Measurements from ENCODE around the gene TBC1D1. TPM values are rescaled to one million over a fixed set of nuclear protein-coding genes. Genes with fewer than 3 reads are reported as not detected.

Gene TBC1D1
- total RNA-seq, 1 donor, result 66.6 TPM

GRCh38 chr4:37934609-37935008, 43.7 kb downstream of the TBC1D1 start:
- Histone ChIP-seq H3K36me3 (ENCODE audit: insufficient read depth, low read length) (no peaks in the 10 kb centered on the region), H3K4me3 (ENCODE audit: insufficient read depth, low read length) (no peak overlapping the region), H2AFZ (ENCODE audit: low read length) (no peak overlapping the region), H4K20me1 (ENCODE audit: insufficient read depth, low read length) (no peaks in the 10 kb centered on the region), H3K27me3 (ENCODE audit: insufficient read depth, low read length) (no peaks in the 10 kb centered on the region), H3K27ac (ENCODE audit: low read depth, low read length) (no peak overlapping the region), H3K4me1 (ENCODE audit: insufficient read depth, low read length) (peaks cover 19% of the 10 kb centered on the region), H3K79me2 (ENCODE audit: insufficient read depth, low read length) (no peaks in the 10 kb centered on the region), H3K4me2 (ENCODE audit: insufficient read depth, low read length) (no peak overlapping the region), H3K9me3 (ENCODE audit: low read depth, low read length) (no peaks in the 10 kb centered on the region)
- no peak for DNase-seq (ENCODE audit: insufficient read length, low spot score, missing footprints)
- no peak for TF ChIP-seq CTCF (IDR thresholded peaks at IDR 0.05; ENCODE audit: extremely low read depth, low read depth, low read length)

GRCh38 chr4:37935026-37935425, 44.1 kb downstream of the TBC1D1 start:
- Histone ChIP-seq H3K4me1 (ENCODE audit: insufficient read depth, low read length) (peaks cover 16% of the 10 kb centered on the region), H2AFZ (ENCODE audit: low read length) (no peak overlapping the region), H3K36me3 (ENCODE audit: insufficient read depth, low read length) (no peaks in the 10 kb centered on the region), H4K20me1 (ENCODE audit: insufficient read depth, low read length) (no peaks in the 10 kb centered on the region), H3K9me3 (ENCODE audit: low read depth, low read length) (no peaks in the 10 kb centered on the region), H3K27me3 (ENCODE audit: insufficient read depth, low read length) (no peaks in the 10 kb centered on the region), H3K27ac (ENCODE audit: low read depth, low read length) (no peak overlapping the region), H3K4me3 (ENCODE audit: insufficient read depth, low read length) (no peak overlapping the region), H3K4me2 (ENCODE audit: insufficient read depth, low read length) (no peak overlapping the region), H3K79me2 (ENCODE audit: insufficient read depth, low read length) (no peaks in the 10 kb centered on the region)
- TF ChIP-seq CTCF (IDR thresholded peaks at IDR 0.05; ENCODE audit: extremely low read depth, low read depth, low read length), result no peak
- DNase-seq (ENCODE audit: insufficient read length, low spot score, missing footprints), result no peak

- no peaks in the 10 kb centered on the region for H3K9me3 ChIP-seq (ENCODE audit: low read depth, low read length)
- no peak for DNase-seq (ENCODE audit: insufficient read length, low spot score, missing footprints)
- no peaks in the 10 kb centered on the region for H3K79me2 ChIP-seq (ENCODE audit: insufficient read depth, low read length)
- no peaks in the 10 kb centered on the region for H4K20me1 ChIP-seq (ENCODE audit: insufficient read depth, low read length)
- no peaks in the 10 kb centered on the region for H3K27me3 ChIP-seq (ENCODE audit: insufficient read depth, low read length)
- H3K4me2 ChIP-seq (ENCODE audit: insufficient read depth, low read length), result no peak overlapping the region
- no peaks in the 10 kb centered on the region for H3K36me3 ChIP-seq (ENCODE audit: insufficient read depth, low read length)
- H2AFZ ChIP-seq (ENCODE audit: low read length), result peak overlapping the region; percentile 30
- H3K27ac ChIP-seq (ENCODE audit: low read depth, low read length), result no peak overlapping the region
- no peak overlapping the region for H3K4me3 ChIP-seq (ENCODE audit: insufficient read depth, low read length)
- peaks cover 9% of the 10 kb centered on the region for H3K4me1 ChIP-seq (ENCODE audit: insufficient read depth, low read length)
- no peak for TF ChIP-seq CTCF (IDR thresholded peaks at IDR 0.05; ENCODE audit: extremely low read depth, low read depth, low read length)
These were observed 46.1 kb downstream of the TBC1D1 start for GRCh38 chr4:37936889-37937498.

GRCh38 chr4:37938208-37938607, 47.3 kb downstream of the TBC1D1 start:
- H3K79me2 ChIP-seq (ENCODE audit: insufficient read depth, low read length), result no peaks in the 10 kb centered on the region
- H3K36me3 ChIP-seq (ENCODE audit: insufficient read depth, low read length), result no peaks in the 10 kb centered on the region
- H3K27me3 ChIP-seq (ENCODE audit: insufficient read depth, low read length), result no peaks in the 10 kb centered on the region
- no peaks in the 10 kb centered on the region for H3K9me3 ChIP-seq (ENCODE audit: low read depth, low read length)
- no peak for DNase-seq (ENCODE audit: insufficient read length, low spot score, missing footprints)
- no peak for TF ChIP-seq CTCF (IDR thresholded peaks at IDR 0.05; ENCODE audit: extremely low read depth, low read depth, low read length)
- no peak overlapping the region for H3K4me2 ChIP-seq (ENCODE audit: insufficient read depth, low read length)
- no peaks in the 10 kb centered on the region for H3K4me1 ChIP-seq (ENCODE audit: insufficient read depth, low read length)
- H3K27ac ChIP-seq (ENCODE audit: low read depth, low read length), result no peak overlapping the region
- H4K20me1 ChIP-seq (ENCODE audit: insufficient read depth, low read length), result no peaks in the 10 kb centered on the region
- no peak overlapping the region for H2AFZ ChIP-seq (ENCODE audit: low read length)
- H3K4me3 ChIP-seq (ENCODE audit: insufficient read depth, low read length), result no peak overlapping the region

Measured in osteoblast (primary cell).